Psoas muscle (tissue), 8 donors: ENCODE measurements around the gene MUSK. TPM values are rescaled to one million over a fixed set of nuclear protein-coding genes. Genes with fewer than 3 reads are reported as not detected.
"Not testable (repeated sequence)": the region's sequence is repeated elsewhere in the genome, so short reads cannot be mapped to it uniquely, and the experiment has no call there.

ENCODE experiments used
- ATAC-seq, 4 donors: fragments of 200-7000 bp; cut with Tn5 transposase; one replicate each; pipeline ENCODE4 v1.9.1; 2020; ENCODE audit warnings: moderate library complexity in 3 of 4, mild to moderate bottlenecking in 2 of 4
- DNase-seq, 2 donors: peaks; one replicate each; pipeline ENCODE4 v3.0.0-alpha.2; 2020
- H3K27ac ChIP-seq: fragments of 200-600 bp; one replicate; pipeline ENCODE4 v1.8.0; 2022
- H3K27me3 ChIP-seq, 3 donors: fragments of 200-600 bp in 1 of 3; one replicate each; pipeline versions ENCODE4 v1.6.1 to v1.8.0; 2013 to 2022; ENCODE audit warnings: low read length in 2 of 3, mild to moderate bottlenecking in 2 of 3, moderate library complexity in 1 of 3; ENCODE audit not compliant: insufficient read depth in 3 of 3
- H3K36me3 ChIP-seq, 2 donors: fragments of 200-600 bp in 1 of 2; one replicate each; pipeline versions ENCODE4 v1.6.1 to v1.8.0; 2013 to 2022; ENCODE audit warnings: low read depth in 1 of 2, mild to moderate bottlenecking in 1 of 2, moderate library complexity in 1 of 2; ENCODE audit not compliant: insufficient read depth in 1 of 2
- H3K4me1 ChIP-seq: fragments of 200-600 bp; one replicate; pipeline ENCODE4 v1.8.0; 2022
- H3K4me3 ChIP-seq: fragments of 200-600 bp; one replicate; pipeline ENCODE4 v1.8.0; 2022; ENCODE audit warnings: mild to moderate bottlenecking
- H3K9me3 ChIP-seq: fragments of 200-600 bp; one replicate; pipeline ENCODE4 v1.8.0; 2022
- CTCF ChIP-seq: fragments of 200-600 bp; IDR thresholded peaks from one replicate; pipeline ENCODE4 v1.8.0; 2022; ENCODE audit warnings: antibody characterized with exemption
- WGBS, 3 donors: extraction: QIAGEN DNeasy Blood & Tissue Kit; methylation state at CpG; one replicate each; pipeline versions ENCODE4 v1.1.6 to v1.1.7; 2013; 5-methylcytosine and 5-hydroxymethylcytosine counted together
- intact Hi-C, 2 donors: fragments of 100-400 bp; cut with DNase I; formaldehyde crosslinking; loops; one replicate each; pipeline versions ENCODE4 v1.11.0 to v1.14.2; 2022
- polyA plus RNA-seq, 3 donors: library from polyadenylated mRNA; stranded (reverse); fragments of 200-250 nt; gene quantifications; one replicate each; pipeline ENCODE4 v1.2.3, GENCODE V29; 2013
- total RNA-seq, 4 donors: library from RNA; stranded (reverse); fragmentation: NEBNext Ultra II Directional in 2 of 4; extraction: Animal tissue kit (Norgen Biotek cat#: 25700) in 2 of 4; gene quantifications; one replicate each; pipeline versions ENCODE4 v1.2.1 to v1.2.4, GENCODE V29; 2021 to 2023
- donor health status: healthy with polysubstance abuse.
- donor health status: DM: no; HTN: no; CAD: no; lungs with moderate emphysema.
- donor health status: Bipolar disorder and iron deficiency.
- donor health status: healthy.
- donor health status: DM: yes; HTN: yes; CAD: no.
- donor health status: DM: no; HTN: no; CAD: no.
- donor health status: DM: no; HTN: no; CAD: no.
- donor health status: DM: yes; HTN: yes; CAD: no.

The MUSK gene
- total and polyA plus RNA-seq, 7 donors, result 0.66 to 15.7 (median 2.9) TPM

GRCh38 chr9:110785166-110785565, 116.6 kb downstream of the MUSK start:
- no peak for ATAC-seq
- H3K27me3 ChIP-seq, result no peaks in the 10 kb centered on the region
- no peaks in the 10 kb centered on the region for H3K4me1 ChIP-seq
- no peak for TF ChIP-seq CTCF
- intact Hi-C loops, result no loop called here
- no peak overlapping the region for H3K27ac ChIP-seq
- WGBS, 3 donors, result 19 to 36% (median 19%) methylated on average over 1 of the region's 1 CpG
- H3K9me3 ChIP-seq, result no peaks in the 10 kb centered on the region
- DNase-seq, result no peak
- H3K36me3 ChIP-seq, result no peaks in the 10 kb centered on the region
- no peak overlapping the region for H3K4me3 ChIP-seq

- ATAC-seq, H3K27me3 ChIP-seq, H3K9me3 ChIP-seq, intact Hi-C loops, H3K27ac ChIP-seq, DNase-seq, H3K36me3 ChIP-seq, H3K4me1 ChIP-seq, H3K4me3 ChIP-seq: not testable (repeated sequence)
- WGBS, 3 donors, result 75 to 90% (median 77%) methylated on average over 5 of the region's 5 CpGs
These were observed 119.8 kb downstream of the MUSK start for GRCh38 chr9:110788396-110788795.

- DNase-seq (no peak), ATAC-seq (no peak)
- intact Hi-C loops, result no loop called here
- no peaks in the 10 kb centered on the region for H3K36me3 ChIP-seq
- no peaks in the 10 kb centered on the region for H3K9me3 ChIP-seq
- H3K4me3 ChIP-seq, result no peak overlapping the region
- H3K27ac ChIP-seq, result no peak overlapping the region
- H3K4me1 ChIP-seq, result no peaks in the 10 kb centered on the region
- no peaks in the 10 kb centered on the region for H3K27me3 ChIP-seq
- TF ChIP-seq CTCF, result no peak
These were observed 120.3 kb downstream of the MUSK start for GRCh38 chr9:110788871-110789270.

- WGBS, 3 donors, result 48 to 72% (median 70%) methylated on average over 2 of the region's 2 CpGs
These were observed 129.0 kb downstream of the MUSK start for GRCh38 chr9:110797611-110798010.

GRCh38 chr9:110799396-110799795, 130.8 kb downstream of the MUSK start:
- DNase-seq (no peak), ATAC-seq (no peak)
- TF ChIP-seq CTCF, result no peak
- Histone ChIP-seq H3K36me3 (no peaks in the 10 kb centered on the region), H3K4me3 (no peak overlapping the region), H3K4me1 (no peaks in the 10 kb centered on the region), H3K27ac (no peak overlapping the region), H3K9me3 (no peaks in the 10 kb centered on the region), H3K27me3 (no peaks in the 10 kb centered on the region)
- WGBS, 3 donors, result 36 to 39% (median 39%) methylated on average over 2 of the region's 2 CpGs
- intact Hi-C loops, result no loop called here

More at GRCh38 chr9:110797611-110798010, 129.0 kb downstream of the MUSK start:
- no peaks in the 10 kb centered on the region for H3K4me1 ChIP-seq
- no peak overlapping the region for H3K27ac ChIP-seq
- no peaks in the 10 kb centered on the region for H3K36me3 ChIP-seq
- TF ChIP-seq CTCF, result no peak
- intact Hi-C loops, result no loop called here
- no peak for ATAC-seq
- no peak overlapping the region for H3K4me3 ChIP-seq
- no peaks in the 10 kb centered on the region for H3K27me3 ChIP-seq
- H3K9me3 ChIP-seq, result no peaks in the 10 kb centered on the region
- no peak for DNase-seq
